Chondrocyte (in vitro differentiated cells): ENCODE results near the gene PLAC1. TPM values are rescaled to one million over a fixed set of nuclear protein-coding genes. Genes with fewer than 3 reads are reported as not detected.
A peak's percentile ranks its signal among the peaks of the same experiment; 100 is the strongest.

Source experiments
- DNase-seq: peaks from one replicate; pipeline ENCODE4 v3.0.0; 2021; ENCODE audit warnings: mixed read lengths, low spot score
- H3K27ac Mint-ChIP-seq: one replicate; pipeline ENCODE4 v1.8.0; 2021; ENCODE audit warnings: mild to moderate bottlenecking, moderate library complexity, mixed read lengths; ENCODE audit not compliant: unreplicated experiment
- H3K27me3 Mint-ChIP-seq: 2 replicates; pipeline ENCODE4 v1.8.0; 2021; ENCODE audit warnings: low read depth, mixed read lengths
- H3K36me3 Mint-ChIP-seq: 2 replicates; pipeline ENCODE4 v1.8.0; 2021; ENCODE audit warnings: low read depth, mixed read lengths
- H3K4me1 Mint-ChIP-seq: 2 replicates; pipeline ENCODE4 v1.8.0; 2021; ENCODE audit warnings: low read depth, mild to moderate bottlenecking, mixed read lengths
- H3K4me3 Mint-ChIP-seq: one replicate; pipeline ENCODE4 v1.8.0; 2021; ENCODE audit warnings: mild to moderate bottlenecking, moderate library complexity, mixed read lengths; ENCODE audit not compliant: unreplicated experiment
- H3K9me3 Mint-ChIP-seq: 2 replicates; pipeline ENCODE4 v1.8.0; 2021; ENCODE audit warnings: low read depth, mixed read lengths
- CTCF ChIP-seq: fragments of 200-600 bp; sonication (generic); IDR thresholded peaks from 2 replicates; pipeline ENCODE4 v1.5.0; 2021; ENCODE audit warnings: antibody characterized with exemption, mild to moderate bottlenecking, moderate library complexity
- total RNA-seq: library from RNA; stranded (reverse); gene quantifications from 3 replicates; pipeline ENCODE4 v1.2.1, GENCODE V29; 2021

PLAC1 gene
- total RNA-seq, 1 donor from 2014 or later, result not detected

GRCh38 chrX:134692990-134693389 is 34.7 kb upstream of the PLAC1 start:
- Mint-ChIP-seq H3K27me3 (no peaks in the 10 kb centered on the region), H3K27ac (no peak overlapping the region), H3K36me3 (no peaks in the 10 kb centered on the region), H3K4me3 (no peak overlapping the region), H3K4me1 (peaks cover 31% of the 10 kb centered on the region), H3K9me3 (peaks cover 2% of the 10 kb centered on the region)
- DNase-seq, result no peak
- TF ChIP-seq CTCF, result no peak

DNA sequence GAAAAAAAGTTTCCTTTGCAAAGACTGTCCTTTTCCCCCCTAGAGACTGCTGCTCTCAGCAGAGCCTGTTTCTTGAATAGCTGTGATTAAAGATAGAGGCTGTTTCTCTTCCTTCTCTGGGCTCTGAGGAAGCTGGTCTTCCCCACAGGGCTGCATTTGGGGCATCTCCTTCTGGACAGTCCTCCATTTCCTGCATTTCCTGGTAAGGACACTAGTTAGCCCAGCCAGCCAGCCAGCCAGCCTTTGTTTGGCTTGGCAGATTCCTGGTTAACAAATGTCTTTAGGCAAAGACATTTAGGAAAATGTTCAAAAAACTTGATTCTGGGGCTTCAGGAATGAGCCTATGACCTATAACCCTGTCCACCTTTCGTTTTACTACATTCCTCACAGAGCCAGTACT is 34.0 kb upstream of the PLAC1 start:
- Mint-ChIP-seq H3K36me3 (no peaks in the 10 kb centered on the region), H3K4me1 (peaks cover 34% of the 10 kb centered on the region), H3K9me3 (peaks cover 2% of the 10 kb centered on the region), H3K27me3 (no peaks in the 10 kb centered on the region), H3K4me3 (no peak overlapping the region), H3K27ac (no peak overlapping the region)
- DNase-seq, result no peak
- TF ChIP-seq CTCF, result no peak

DNA sequence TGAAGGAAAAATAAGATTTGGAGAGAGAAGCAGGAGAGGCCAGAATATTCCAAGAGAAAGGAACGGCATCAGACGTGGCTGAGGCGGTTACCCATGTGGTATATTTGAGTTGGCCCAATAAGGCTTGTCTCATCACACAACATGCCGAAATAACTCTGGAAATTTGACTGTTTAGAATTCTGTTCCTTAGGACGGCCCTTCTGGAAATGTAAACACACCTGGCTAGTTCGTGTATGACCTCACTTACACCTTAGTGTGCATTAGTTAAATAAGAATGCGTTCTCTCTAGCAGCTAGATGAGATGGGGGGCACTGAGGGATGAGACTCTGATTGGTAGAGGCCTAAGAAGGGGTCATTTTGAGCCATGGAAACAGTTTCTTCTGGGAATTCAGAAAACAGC is 33.2 kb upstream of the PLAC1 start:
- H3K27me3 Mint-ChIP-seq, result no peaks in the 10 kb centered on the region
- no peaks in the 10 kb centered on the region for H3K36me3 Mint-ChIP-seq
- TF ChIP-seq CTCF, result no peak
- peaks cover 34% of the 10 kb centered on the region for H3K4me1 Mint-ChIP-seq
- H3K9me3 Mint-ChIP-seq, result peaks cover 2% of the 10 kb centered on the region
- H3K4me3 Mint-ChIP-seq, result no peak overlapping the region
- DNase-seq, result no peak
- H3K27ac Mint-ChIP-seq, result peak overlapping the region; percentile 29

DNA sequence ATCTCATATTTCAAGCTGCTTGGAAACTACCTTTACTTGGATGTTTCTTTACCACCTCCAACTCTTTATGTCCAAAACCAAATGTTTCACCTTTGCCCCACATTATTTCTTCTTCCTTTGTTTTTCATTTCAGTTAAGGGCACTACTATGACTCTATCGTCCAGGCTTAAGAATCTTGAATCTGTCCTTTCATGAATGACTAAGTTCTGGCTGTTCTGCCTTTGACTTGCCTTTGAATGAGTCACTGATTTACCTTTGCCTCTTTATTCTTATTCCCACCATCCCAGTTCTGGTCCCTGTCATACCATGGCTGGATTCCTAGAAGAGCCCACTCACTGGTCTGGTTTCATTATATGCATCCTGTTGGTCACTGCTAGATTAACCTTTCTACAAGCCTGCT is 30.6 kb upstream of the PLAC1 start:
- no peak for DNase-seq
- Mint-ChIP-seq H3K9me3 (no peaks in the 10 kb centered on the region), H3K36me3 (no peaks in the 10 kb centered on the region), H3K27me3 (no peaks in the 10 kb centered on the region), H3K4me1 (peaks cover 45% of the 10 kb centered on the region), H3K4me3 (no peak overlapping the region), H3K27ac (no peak overlapping the region)
- no peak for TF ChIP-seq CTCF

DNA sequence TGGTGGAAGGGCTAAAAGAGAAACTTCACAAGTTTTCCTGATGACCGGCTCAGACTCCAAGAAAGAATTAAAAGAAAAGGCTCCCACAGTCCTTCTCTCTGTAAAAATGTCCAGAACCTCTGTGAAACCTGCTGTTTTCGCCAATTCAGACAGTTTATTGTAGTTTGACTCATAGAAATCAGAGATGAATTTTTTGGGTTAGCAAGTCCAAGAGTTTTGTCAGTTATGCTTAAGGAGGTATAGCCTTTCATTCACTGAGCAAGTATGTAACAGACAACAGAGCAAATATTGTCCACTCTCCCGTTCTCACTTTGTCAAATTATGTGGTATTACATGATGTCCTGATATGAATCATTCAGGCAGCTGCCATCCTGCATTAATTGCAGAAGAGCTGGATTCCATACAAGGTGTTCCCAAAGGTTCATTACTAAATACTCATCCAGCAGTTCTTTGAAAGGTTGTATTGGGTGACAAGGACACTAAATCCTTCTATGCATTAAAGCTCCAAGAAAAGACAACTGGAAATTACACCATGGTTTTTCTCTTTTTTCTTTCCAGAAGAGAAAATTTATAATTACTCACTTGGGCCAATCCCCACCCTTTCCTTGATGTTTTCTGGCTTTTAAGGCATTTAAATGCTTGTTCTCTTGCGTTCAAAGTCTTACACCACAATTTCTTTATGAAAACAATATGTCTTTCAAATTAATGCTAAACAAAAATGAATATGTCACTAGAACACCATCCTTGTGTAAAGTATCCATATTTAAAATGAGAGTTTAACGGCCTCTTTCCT is 30.0 kb upstream of the PLAC1 start:
- peaks cover 43% of the 10 kb centered on the region for H3K4me1 Mint-ChIP-seq
- H3K27me3 Mint-ChIP-seq, result no peaks in the 10 kb centered on the region
- no peaks in the 10 kb centered on the region for H3K9me3 Mint-ChIP-seq
- no peak for DNase-seq
- no peaks in the 10 kb centered on the region for H3K36me3 Mint-ChIP-seq
- no peak for TF ChIP-seq CTCF
- no peak overlapping the region for H3K4me3 Mint-ChIP-seq
- H3K27ac Mint-ChIP-seq, result no peak overlapping the region
